Neutrophil (primary cell): ENCODE measurements around the gene GAS2L3.

Source experiments
- H3K27ac ChIP-seq: fragments of 200-600 bp; sonication (generic); 2 replicates; pipeline ENCODE4 v1.5.1; 2016; ENCODE audit warnings: mild to moderate bottlenecking, moderate library complexity
- H3K27me3 ChIP-seq: fragments of 200-600 bp; sonication (generic); 2 replicates; pipeline ENCODE4 v1.6.0; 2016; ENCODE audit warnings: mild to moderate bottlenecking
- H3K36me3 ChIP-seq: fragments of 200-600 bp; sonication (generic); 2 replicates; pipeline ENCODE4 v1.5.1; 2017
- H3K4me1 ChIP-seq, 2 experiments: fragments of 200-600 bp in 1 of 2; sonication (generic) in 1 of 2; 1 replicate in 1 of 2; 2 replicates in 1 of 2; pipeline versions ENCODE4 v1.5.1 to v1.6.1; 2013 to 2016; ENCODE audit warnings: low read depth in 1 of 2, low read length in 1 of 2, mild to moderate bottlenecking in 1 of 2, moderate library complexity in 1 of 2; ENCODE audit not compliant: control insufficient read depth in 1 of 2, insufficient read depth in 1 of 2
- H3K4me3 ChIP-seq, 2 experiments: fragments of 200-600 bp in 1 of 2; sonication (generic) in 1 of 2; 1 replicate in 1 of 2; 2 replicates in 1 of 2; pipeline ENCODE4 v1.5.1; 2013 to 2016; ENCODE audit warnings: low read depth in 1 of 2, low read length in 1 of 2, mild to moderate bottlenecking in 1 of 2, moderate library complexity in 1 of 2
- H3K9me3 ChIP-seq: fragments of 200-600 bp; sonication (generic); 2 replicates; pipeline ENCODE4 v1.5.1; 2016
- CTCF ChIP-seq: fragments of 200-600 bp; sonication (generic); IDR thresholded peaks from 2 replicates; pipeline ENCODE4 v1.5.1; 2016; ENCODE audit warnings: antibody characterized with exemption

Gene GAS2L3

DNA sequence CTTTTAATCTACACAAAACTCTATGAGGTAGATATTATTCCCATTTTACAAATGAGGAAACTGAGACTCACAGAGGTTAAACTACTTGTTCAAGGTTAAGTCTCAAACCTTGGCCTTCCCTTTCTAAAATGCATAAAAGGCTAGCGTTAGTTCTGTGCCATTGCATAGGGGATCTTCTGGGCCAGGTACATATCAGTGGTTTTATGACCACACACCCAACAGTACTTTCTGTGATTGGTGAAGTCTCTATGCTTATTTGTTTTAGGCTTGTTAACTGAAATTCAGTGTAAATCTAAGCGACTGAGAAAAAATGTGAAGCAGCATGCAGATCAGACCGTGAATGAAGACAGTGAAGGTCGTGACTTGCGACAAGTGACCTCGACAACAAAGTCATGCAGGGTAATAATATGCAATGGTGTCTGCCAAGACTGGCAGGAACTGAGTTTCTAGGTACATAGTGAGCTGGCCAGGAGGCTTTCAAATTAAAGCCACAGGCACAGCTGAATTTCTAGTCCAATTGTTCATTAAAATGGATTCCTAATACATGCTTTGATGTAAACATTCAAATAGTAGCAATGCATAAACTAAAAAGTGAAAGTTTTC is 38.8 kb upstream of the GAS2L3 start:
- H3K4me1 ChIP-seq: no peaks in the 10 kb centered on the region
- H3K9me3 ChIP-seq: no peaks in the 10 kb centered on the region
- H3K27ac ChIP-seq: no peak overlapping the region
- H3K27me3 ChIP-seq: no peaks in the 10 kb centered on the region
- no peak for TF ChIP-seq CTCF
- no peaks in the 10 kb centered on the region for H3K36me3 ChIP-seq
- no peak overlapping the region for H3K4me3 ChIP-seq

GRCh38 chr12:100539202-100539601 is 34.3 kb upstream of the GAS2L3 start:
- Histone ChIP-seq H3K4me1 (no peaks in the 10 kb centered on the region), H3K27me3 (no peaks in the 10 kb centered on the region), H3K4me3 (no peak overlapping the region), H3K27ac (no peak overlapping the region), H3K36me3 (no peaks in the 10 kb centered on the region), H3K9me3 (no peaks in the 10 kb centered on the region)
- no peak for TF ChIP-seq CTCF

DNA sequence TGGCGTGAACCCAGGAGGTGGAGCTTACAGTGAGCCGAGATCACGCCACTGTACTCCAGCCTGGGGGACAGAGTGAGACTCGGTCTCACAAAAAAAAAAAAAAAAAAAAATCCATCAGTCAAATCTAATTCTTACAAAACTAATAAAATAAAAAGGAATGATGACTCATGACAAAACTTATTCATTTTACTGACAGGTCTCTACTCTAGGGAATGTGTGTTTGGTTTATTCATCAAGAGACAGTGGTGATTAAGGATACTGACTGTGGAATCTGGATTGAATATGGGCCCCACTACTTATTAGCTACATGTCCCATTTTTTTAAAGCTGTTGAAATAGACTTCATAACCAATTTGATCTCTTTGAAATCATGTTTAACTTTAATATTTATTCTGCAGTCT is 29.3 kb upstream of the GAS2L3 start:
- TF ChIP-seq CTCF: no peak
- Histone ChIP-seq H3K36me3 (no peaks in the 10 kb centered on the region), H3K4me3 (no peak overlapping the region), H3K4me1 (no peaks in the 10 kb centered on the region), H3K27ac (no peak overlapping the region), H3K27me3 (no peaks in the 10 kb centered on the region), H3K9me3 (no peaks in the 10 kb centered on the region)

- TF ChIP-seq CTCF: no peak
- no peaks in the 10 kb centered on the region for H3K27me3 ChIP-seq
- no peaks in the 10 kb centered on the region for H3K36me3 ChIP-seq
- no peak overlapping the region for H3K27ac ChIP-seq
- H3K4me3 ChIP-seq: no peak overlapping the region
- no peaks in the 10 kb centered on the region for H3K4me1 ChIP-seq
- H3K9me3 ChIP-seq: no peaks in the 10 kb centered on the region
Observed at GRCh38 chr12:100545092-100545491, 28.4 kb upstream of the GAS2L3 start.

DNA sequence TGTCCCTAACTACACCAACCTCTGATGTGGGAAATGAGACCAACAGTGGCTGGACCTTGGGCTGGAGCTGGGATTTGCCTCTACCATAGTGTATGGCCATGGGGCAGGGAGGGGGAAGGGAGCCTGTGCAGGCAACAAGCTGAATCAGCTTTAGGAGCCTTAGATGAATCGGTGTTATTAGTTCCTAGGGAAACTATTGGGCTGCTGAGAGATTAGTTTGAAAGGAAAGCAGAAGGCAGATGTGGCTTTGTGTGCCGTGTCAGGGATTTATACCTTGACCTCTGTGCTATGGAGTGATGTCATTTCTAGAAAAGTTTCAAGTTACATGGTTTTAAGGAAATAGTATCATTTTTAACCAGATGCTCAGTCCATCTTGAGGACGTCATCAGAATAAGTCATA is 19.5 kb upstream of the GAS2L3 start:
- no peak for TF ChIP-seq CTCF
- H3K27me3 ChIP-seq: no peaks in the 10 kb centered on the region
- no peak overlapping the region for H3K27ac ChIP-seq
- H3K4me3 ChIP-seq: no peak overlapping the region
- no peaks in the 10 kb centered on the region for H3K36me3 ChIP-seq
- no peaks in the 10 kb centered on the region for H3K9me3 ChIP-seq
- no peaks in the 10 kb centered on the region for H3K4me1 ChIP-seq
